NCI-H82 (cell line): ENCODE data around the gene OSBPL1A.

Experiments used
- DNase-seq: peaks from one replicate; lab custom pipeline; 2025; lab: John Stamatoyannopoulos, UW

Gene OSBPL1A

DNA sequence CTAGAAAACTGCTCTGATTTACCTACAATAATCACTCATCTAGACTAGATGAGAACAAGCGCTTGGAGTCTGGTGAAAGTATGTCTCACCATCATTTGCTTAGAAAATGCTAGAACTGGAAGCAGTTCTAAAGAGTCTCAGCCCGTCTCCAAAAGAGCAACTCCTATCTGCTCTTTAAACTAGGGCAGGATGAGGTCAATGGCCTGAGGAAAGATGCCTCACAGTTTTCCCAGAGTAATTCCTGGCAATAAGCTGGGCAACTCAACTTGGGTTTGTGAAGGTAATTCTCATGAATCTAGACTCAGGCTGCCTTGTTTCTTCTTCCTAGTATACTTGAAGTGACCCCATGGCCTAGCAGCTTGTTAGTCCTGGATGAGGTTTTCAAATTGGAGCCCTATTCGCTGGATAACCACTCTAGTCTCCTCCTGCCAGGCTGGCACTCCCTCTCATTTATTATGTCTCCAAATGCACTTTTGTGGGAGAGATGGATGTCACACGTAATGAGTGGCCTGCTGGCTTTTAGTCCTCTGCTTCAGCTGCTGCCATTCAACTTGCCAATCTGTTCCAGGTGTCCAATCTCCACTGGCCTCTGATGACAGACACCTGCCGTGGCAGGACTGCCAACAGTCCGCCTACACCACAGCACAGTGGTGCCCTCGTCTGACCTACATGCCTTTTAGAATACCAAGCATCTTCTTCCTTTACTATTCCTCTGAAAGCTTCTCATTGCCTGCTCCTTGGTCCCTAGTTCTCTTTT is 177.9 kb downstream of the OSBPL1A start:
- no peak for DNase-seq

- no peak for DNase-seq
Measured at GRCh38 chr18:24214913-24215312, 182.7 kb downstream of the OSBPL1A start.

DNA sequence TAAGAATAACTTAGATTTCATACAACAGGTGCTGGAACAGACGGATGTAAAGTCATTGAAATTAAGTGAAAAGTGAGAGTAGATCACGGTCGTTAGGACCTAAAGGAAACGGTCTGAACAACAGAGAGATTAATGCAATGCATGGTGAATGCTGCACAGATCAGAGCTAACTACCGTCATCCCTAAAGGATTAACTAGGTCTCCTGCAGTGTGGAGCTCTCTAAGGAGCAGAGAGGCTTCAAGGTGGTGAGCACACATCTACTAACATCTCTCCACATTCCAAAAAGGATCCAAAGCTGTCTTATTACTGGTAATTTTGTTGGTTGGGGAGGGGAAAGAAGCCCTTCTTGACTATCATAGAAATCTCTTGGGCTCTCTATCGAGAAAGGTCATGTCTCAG is 183.5 kb downstream of the OSBPL1A start:
- peak; percentile 43 for DNase-seq

- no peak for DNase-seq
Measured at GRCh38 chr18:24212939-24213338, 184.7 kb downstream of the OSBPL1A start.

- peak; percentile 16 for DNase-seq
Measured at GRCh38 chr18:24209558-24209957, 188.1 kb downstream of the OSBPL1A start.

DNA sequence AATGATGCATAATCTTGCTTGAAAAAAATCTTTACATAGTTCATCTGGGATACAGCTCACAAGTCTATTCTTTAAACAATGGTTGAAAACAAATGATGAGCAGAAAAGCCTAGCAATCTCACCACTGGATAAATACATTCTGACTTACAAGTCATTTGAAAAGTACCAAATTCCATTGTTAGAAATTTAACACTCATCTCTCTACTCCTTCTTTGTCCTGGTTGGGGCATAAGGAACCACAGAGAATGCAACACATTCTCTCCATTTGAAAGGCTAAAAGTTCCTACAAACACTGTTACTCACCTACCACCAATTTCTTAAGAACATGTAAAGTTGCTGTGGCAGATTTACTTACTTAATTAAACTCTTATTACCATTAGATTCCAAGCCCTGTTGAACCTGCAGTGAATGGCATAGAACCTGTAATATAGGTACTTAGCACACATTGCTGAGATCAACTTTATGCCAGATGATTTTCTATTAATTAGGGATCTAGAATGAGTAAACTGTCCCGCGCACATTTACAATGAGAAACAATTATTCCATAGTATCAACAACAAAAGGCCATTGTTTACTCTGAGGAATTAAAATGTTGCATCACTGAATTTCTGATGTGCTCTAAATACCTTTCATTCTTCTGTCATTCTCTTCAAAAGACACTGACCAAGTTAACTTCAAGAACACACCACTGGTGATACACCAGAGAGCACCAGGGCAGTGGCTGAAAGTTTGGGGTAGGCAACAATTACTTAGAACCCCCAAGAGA is 189.2 kb downstream of the OSBPL1A start:
- no peak for DNase-seq

DNA sequence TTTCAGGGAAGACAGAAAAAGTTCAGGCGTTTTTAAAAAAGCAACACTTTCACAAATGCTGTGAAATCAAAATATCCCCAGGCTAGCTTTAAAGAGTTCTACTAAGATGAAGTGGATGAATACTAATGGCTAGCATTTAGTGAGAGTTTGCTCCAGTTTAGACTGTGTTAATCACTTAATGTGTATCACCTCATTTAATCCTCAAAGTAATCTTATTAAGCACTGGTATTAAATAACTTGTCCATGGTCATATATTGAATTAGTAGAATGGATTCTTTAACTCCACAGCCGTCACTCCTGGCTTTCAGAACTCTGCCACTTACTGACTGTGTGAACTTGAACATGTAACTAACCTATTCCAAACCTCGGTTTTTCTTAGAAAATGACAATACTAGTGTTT is 192.7 kb downstream of the OSBPL1A start:
- DNase-seq, result peak; percentile 89

DNA sequence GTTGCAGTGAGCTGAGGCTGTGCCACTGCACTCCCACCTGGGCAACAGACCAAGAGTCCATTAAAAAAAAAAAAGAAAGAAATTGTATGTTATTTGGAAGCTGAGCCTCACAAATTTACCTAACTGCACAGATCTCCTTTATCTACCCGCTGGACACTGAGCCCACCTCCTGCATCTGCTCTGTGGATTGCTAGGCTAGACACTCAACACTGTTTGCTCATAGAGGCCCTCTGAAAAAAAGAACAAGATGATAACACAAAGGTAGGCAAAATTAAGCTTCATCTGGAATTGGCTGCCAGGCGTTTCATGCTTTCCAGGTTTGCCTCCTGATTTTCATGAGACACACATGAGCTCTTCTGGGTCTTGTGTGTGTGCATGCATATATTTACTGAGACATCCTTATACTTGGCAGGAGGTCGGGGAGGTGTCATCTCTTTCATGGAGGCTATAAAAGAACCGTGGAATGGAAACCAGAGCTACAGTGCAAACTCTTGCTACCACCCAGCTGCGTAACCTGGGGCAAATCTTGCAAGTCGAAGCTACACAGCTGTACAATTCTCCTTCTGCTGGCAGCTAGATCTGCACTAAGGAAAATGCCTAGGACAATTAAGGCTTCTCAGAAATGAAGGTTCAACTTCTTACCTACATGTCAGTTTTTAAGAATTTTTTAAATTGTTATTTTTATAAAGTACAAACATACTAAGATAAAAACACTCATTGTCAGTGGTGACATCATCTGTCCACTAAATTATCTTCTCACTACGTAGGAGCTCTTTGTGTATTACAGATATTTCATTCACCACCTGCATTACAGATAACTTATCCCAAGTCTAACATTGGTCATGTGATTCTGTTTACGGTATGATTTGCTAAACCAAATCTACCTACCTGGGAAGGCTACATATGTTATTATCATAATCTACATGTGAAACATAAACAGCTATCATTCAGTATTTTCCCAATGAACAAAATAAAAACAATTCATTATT is 195.6 kb downstream of the OSBPL1A start:
- no peak for DNase-seq

- DNase-seq, result no peak
Measured at GRCh38 chr18:24200494-24201290, 196.9 kb downstream of the OSBPL1A start.

- DNase-seq, result no peak
Measured at GRCh38 chr18:24199372-24199962, 198.2 kb downstream of the OSBPL1A start.

- no peak for DNase-seq
Measured at GRCh38 chr18:24198461-24198860, 199.2 kb downstream of the OSBPL1A start.

GRCh38 chr18:24197412-24197811 is 200.2 kb downstream of the OSBPL1A start:
- no peak for DNase-seq

DNA sequence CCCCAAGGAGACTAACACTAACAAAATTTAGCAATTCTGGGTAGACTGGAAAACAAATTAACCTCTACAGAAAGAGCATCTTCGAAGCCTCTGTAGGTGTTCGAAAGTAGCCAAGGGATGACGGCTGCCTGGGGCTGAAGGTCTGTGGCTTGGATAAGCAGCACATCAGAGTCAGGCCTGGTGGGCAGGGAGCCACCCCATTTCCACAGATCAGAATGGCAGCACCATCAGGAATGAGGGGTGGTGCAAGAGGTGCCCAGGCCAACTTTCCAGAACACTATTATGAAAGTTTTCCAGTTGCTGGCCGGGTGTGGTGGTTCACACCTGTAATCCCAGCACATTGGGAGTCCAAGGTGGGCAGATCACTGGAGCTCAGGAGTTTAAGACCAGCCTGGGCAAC is 200.9 kb downstream of the OSBPL1A start:
- no peak for DNase-seq

DNA sequence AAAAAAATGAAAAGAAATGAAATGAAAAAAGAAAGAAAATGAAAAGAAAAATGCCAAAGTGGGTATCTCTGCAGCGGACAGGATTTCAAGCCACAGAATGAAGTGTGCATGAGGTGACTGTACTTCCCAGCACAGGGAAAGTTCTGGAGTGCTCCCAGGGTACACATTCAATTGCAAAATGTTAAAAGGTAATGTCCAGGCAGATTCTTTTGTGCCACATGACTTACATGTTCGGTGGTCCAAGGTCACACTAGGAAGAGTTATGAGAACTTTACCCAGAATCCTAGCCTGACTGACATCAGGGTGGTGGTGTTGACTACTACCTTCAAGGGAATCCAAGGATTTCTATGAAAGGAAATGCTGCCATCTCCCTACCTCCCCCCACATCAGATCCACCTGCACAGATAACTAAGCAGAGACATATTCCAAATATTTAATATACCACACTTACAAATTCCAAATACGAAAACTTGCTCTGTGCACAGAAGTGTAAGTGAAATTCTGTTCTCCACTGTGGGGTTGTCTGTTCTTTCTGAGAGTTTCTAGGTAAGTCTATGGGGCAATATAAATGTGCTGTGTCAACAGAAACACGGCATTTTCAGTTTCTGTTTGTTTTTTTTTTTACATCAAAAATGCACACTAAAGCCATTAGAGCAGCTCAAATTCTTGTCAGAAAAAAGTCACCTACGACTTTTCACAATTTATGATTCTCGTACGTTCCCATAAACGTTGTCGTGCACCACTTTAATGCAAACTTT is 202.1 kb downstream of the OSBPL1A start:
- DNase-seq, result no peak

DNA sequence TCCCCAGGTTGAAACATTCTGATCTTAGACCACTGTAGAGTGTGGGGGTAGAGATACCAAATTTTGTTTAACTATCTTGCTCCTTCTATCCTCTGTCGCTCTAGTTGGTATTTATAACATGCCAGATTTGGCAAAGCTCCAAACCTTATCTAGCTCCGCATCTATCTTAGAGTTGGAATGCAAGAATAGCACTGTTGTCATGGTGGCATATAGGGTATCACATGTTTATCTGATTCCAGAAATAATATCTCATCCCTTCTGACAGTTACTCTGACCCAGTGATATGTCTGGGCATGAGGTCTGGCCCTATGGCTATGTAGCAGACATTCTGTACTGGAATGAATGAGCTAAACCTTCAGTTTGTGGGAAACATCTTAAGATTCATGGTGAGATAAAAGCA is 207.0 kb downstream of the OSBPL1A start:
- no peak for DNase-seq

DNA sequence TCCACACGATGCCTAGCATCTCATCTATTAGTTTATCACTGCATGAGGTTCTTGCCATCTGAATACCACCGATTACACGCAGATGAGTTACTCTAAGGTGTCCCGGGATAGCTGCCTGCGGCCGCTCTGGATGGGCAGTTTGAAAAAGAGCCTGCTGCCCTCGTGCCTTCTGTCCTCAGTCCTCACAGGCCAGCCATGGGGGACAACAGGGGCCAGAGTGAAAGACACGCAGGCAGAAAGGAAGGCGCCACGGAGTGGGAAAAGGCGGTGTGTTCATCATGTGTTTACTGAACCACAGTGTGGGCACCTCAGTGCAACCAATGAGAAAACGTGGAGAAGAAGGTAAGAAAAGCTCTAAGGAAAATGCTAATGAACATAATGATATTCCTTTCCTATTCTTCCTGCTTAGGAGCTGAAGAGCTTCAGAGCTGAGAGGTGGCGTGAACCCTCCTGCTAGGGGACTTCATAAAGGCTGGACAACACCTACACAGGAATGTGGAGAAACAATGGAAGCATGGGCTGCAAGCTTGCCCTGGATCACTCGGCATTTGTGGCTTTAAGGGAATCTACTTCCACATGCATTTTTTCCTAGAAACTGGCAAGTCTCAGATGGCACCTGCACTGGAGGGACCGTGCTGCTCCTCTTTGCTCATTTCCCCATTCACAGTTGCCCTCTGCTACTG is 207.8 kb downstream of the OSBPL1A start:
- no peak for DNase-seq

DNA sequence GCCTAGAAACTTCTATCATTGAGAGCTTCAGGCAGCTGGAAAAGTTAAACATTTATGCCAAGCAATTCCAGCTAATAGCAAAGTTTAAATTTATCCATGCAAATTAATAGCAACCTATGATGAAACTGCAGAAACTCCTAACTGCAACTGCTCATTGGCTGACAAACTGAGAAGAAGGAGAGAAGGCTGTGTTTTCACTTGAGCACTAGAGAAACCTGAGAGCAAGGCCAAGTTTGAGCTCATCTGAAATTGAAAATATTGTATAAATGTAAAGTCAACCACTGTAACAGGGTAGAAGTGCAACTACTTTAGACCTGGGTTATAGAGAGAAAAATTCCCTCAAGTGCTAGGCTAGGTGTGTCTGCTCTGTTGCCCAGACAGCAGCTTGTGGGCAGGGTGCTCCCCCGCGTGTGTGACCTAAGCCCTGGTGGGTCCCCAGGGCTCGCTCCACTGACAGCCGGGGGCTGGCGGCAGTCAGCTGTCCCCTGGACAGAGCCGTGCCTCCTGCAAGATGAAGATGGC is 208.6 kb downstream of the OSBPL1A start:
- no peak for DNase-seq

- DNase-seq, result no peak
Measured at GRCh38 chr18:24188120-24188519, 209.5 kb downstream of the OSBPL1A start.

DNA sequence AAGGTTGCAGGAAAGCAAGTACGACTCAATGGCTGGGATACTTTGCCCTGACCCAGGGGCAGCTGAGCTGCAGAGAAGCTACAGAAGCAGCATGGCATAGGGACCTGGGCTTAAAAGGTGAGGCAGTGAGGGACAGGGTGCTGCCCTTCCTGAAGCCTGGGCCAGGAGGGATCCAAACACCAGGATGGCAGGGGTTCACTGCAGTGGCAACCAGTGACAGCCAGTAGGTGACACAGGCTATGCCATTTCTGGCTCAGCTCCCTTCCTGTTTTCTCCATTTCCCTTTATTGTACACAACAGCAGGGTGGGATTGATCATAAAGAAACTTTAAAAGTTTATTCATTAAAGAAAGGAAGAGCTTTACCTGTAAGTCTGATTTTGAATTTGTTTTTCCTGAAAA is 209.9 kb downstream of the OSBPL1A start:
- DNase-seq, result no peak
